ENCODE results near the gene COMT. TPM values are rescaled to one million over a fixed set of nuclear protein-coding genes. Genes with fewer than 3 reads are reported as not detected.

Gene COMT
- total and polyA plus RNA-seq, 2 donors = 52.7 to 198 TPM

GRCh38 chr22:20016734-20017621, 75.4 kb downstream of the COMT start, which contains the start of gene ARVCF:
Gene ARVCF (minus strand): TSS chr22:20016823. CDS start chr22:19990794, 26,029 bp downstream.
- Histone ChIP-seq H3K4me1 (ENCODE audit: insufficient read depth) (no peaks in the 10 kb centered on the region), H3K36me3 (ENCODE audit: insufficient read depth) (no peaks in the 10 kb centered on the region), H3K27ac (ENCODE audit: low read depth) (no peak within 1 kb of the TSS), H3K4me3 (ENCODE audit: low read depth, low read length) (peak within 1 kb of the TSS; percentile 67)
- DNase-seq (ENCODE audit: extremely low spot score) = peak; percentile 33
- WGBS = 1% methylated on average over 79 of the region's 79 CpGs

GRCh38 chr22:20017622-20017958, 76.0 kb downstream of the COMT start:
- Histone ChIP-seq H3K4me1 (ENCODE audit: insufficient read depth) (no peaks in the 10 kb centered on the region), H3K4me3 (ENCODE audit: low read depth, low read length) (no peak overlapping the region), H3K36me3 (ENCODE audit: insufficient read depth) (no peaks in the 10 kb centered on the region), H3K27ac (ENCODE audit: low read depth) (no peak overlapping the region)
- DNase-seq (ENCODE audit: extremely low spot score) = no peak
- WGBS = 55% methylated on average over 9 of the region's 9 CpGs

DNA sequence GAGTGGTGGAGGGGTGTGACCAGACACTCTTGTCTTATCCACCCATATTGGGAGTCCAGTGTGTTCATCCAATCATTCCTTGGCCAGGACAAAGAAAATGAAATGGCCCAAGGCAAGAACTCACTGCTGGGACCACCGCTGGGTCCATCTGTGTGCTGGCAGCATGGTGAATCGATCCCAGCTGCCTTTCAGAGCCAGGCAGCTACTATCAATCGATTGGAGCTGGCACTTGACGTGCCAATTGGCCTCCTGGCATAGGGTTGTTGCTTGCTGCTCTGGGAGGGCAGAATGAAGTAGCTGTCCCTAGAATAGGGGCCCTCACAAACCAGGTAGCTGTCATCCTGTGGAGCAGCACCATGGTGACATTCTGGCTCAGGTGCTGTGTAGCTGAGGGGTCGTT, 76.4 kb downstream of the COMT start:
- Histone ChIP-seq H3K27ac (ENCODE audit: low read depth) (no peak overlapping the region), H3K4me1 (ENCODE audit: insufficient read depth) (no peaks in the 10 kb centered on the region), H3K36me3 (ENCODE audit: insufficient read depth) (no peaks in the 10 kb centered on the region), H3K4me3 (ENCODE audit: low read depth, low read length) (no peak overlapping the region)
- WGBS = 83% methylated on average over 5 of the region's 5 CpGs
- no peak for DNase-seq (ENCODE audit: extremely low spot score)

Other genes starting within 250 kb of the COMT start
- 25.6 TPM for gene SEPTIN5, start 227.3 kb upstream of the COMT start, total RNA-seq
- 20.9 TPM for gene SEPTIN5, start 227.3 kb upstream of the COMT start, polyA plus RNA-seq
- 1.6 TPM for gene GP1BB, start 218.2 kb upstream of the COMT start, total RNA-seq
- 2.2 TPM for gene GP1BB, start 218.2 kb upstream of the COMT start, polyA plus RNA-seq
- gene TBX1, start 181.0 kb upstream of the COMT start, total RNA-seq = 1.2 TPM
- 1.4 TPM for gene TBX1, start 181.0 kb upstream of the COMT start, polyA plus RNA-seq
- 3.4 TPM for gene GNB1L, start 86.9 kb upstream of the COMT start, total RNA-seq
- gene GNB1L, start 86.9 kb upstream of the COMT start, polyA plus RNA-seq = 8.5 TPM
- 10.3 TPM for gene RTL10, start 86.9 kb upstream of the COMT start, total RNA-seq
- 6.9 TPM for gene RTL10, start 86.9 kb upstream of the COMT start, polyA plus RNA-seq
- 14.5 TPM for gene TXNRD2, start within 50 bp of the COMT start, total RNA-seq
- 18.1 TPM for gene TXNRD2, start within 50 bp of the COMT start, polyA plus RNA-seq
- gene ARVCF, start 75.1 kb downstream of the COMT start, total RNA-seq = 15.4 TPM
- 16.0 TPM for gene ARVCF, start 75.1 kb downstream of the COMT start, polyA plus RNA-seq
- gene TANGO2, start 79.3 kb downstream of the COMT start, total RNA-seq = 13.6 TPM
- 25.5 TPM for gene TANGO2, start 79.3 kb downstream of the COMT start, polyA plus RNA-seq
- gene DGCR8, start 138.5 kb downstream of the COMT start, total RNA-seq = 24.8 TPM
- gene DGCR8, start 138.5 kb downstream of the COMT start, polyA plus RNA-seq = 18.9 TPM
- gene RANBP1, start 174.3 kb downstream of the COMT start, total RNA-seq = 97.2 TPM
- 91.8 TPM for gene RANBP1, start 174.3 kb downstream of the COMT start, polyA plus RNA-seq
- gene TRMT2A, start 175.5 kb downstream of the COMT start, total RNA-seq = 23.3 TPM
- 37.9 TPM for gene TRMT2A, start 175.5 kb downstream of the COMT start, polyA plus RNA-seq
- 3.5 TPM for gene ZDHHC8, start 190.0 kb downstream of the COMT start, total RNA-seq
- gene ZDHHC8, start 190.0 kb downstream of the COMT start, polyA plus RNA-seq = 38.8 TPM
- 0.69 TPM for gene CCDC188, start 209.3 kb downstream of the COMT start, total RNA-seq
- 0.90 TPM for gene CCDC188, start 209.3 kb downstream of the COMT start, polyA plus RNA-seq

Measured in urinary bladder (tissue), 4 donors.